Gastrocnemius medialis (tissue), 4 donors: Measurements from ENCODE around the gene LATS2.

Experiments
- CTCF ChIP-seq, 5 experiments: fragments of 450-650 bp in 3 of 5; fragments of 200-600 bp in 2 of 5; sonication (generic) in 2 of 5; IDR thresholded peaks in 4 of 5; conservative IDR thresholded peaks in 1 of 5; 1 replicate in 4 of 5; 2 replicates in 1 of 5; pipeline ENCODE4 v1.5.1; 2016 to 2019; ENCODE audit warnings: antibody characterized with exemption in 5 of 5, mild to moderate bottlenecking in 3 of 5, moderate library complexity in 3 of 5
- POLR2A ChIP-seq, 2 donors: fragments of 450-650 bp; IDR thresholded peaks; one replicate each; pipeline ENCODE4 v1.6.1; 2017; ENCODE audit warnings: antibody characterized with exemption in 2 of 2, mild to moderate bottlenecking in 2 of 2, moderate library complexity in 2 of 2

GRCh38 chr13:21033212-21033840 lies 28.1 kb downstream of the LATS2 start:
- TF ChIP-seq CTCF (IDR thresholded peaks at IDR 0.05 in 4 of 5, conservative IDR thresholded peaks at IDR 0.05 in 1 of 5) = no peak
- TF ChIP-seq POLR2A (IDR thresholded peaks at IDR 0.05) = peak in 1 of 2 donors; percentile 20
